CD4-positive, alpha-beta T cell treated with Interleukin-4 for 1 hour (primary cell): Measurements from ENCODE around the gene C10orf90.
"Not testable (repeated sequence)": the region's sequence is repeated elsewhere in the genome, so short reads cannot be mapped to it uniquely, and the experiment has no call there.

Source experiments
- DNase-seq, 2 donors: peaks; one replicate each; pipeline ENCODE4 v3.0.0-alpha.2; 2020 to 2022

Gene C10orf90

DNA sequence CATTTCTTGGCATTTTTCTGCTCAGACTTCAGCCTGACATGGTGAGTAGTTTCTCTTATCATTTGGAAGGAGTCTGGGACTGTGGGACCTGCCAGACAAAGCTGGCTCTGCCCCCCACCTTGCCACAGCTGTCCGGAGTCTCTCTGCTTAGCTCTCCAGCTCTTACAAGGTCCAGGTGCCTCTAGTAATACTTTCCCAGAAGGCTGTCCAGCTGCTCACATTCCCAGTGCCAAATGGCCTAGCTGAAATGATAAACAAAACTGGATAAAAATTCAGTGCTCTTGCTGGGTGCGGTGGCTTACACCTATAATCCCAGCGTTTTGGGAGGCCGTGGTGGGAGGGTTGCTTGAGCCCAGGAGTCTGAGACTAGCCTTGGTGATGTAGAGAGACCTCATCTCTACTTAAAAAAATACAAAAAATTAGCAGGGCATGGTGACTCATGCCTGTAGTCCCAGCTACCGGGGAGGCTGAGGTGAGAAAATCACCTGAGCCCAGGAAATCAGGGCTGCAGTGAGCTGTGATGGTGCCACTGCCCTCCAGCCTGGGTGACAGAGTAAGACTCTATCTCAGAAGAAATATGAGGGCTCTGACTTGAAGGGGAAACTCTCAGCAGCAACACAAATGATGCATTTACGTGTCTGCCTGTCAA lies 86.8 kb downstream of the C10orf90 start:
- DNase-seq: no peak

- no peak for DNase-seq
Observed at GRCh38 chr10:126581648-126582046, 88.8 kb downstream of the C10orf90 start.

GRCh38 chr10:126580873-126581647 lies 89.4 kb downstream of the C10orf90 start:
- DNase-seq: no peak

GRCh38 chr10:126576336-126576735 lies 94.2 kb downstream of the C10orf90 start:
- DNase-seq: no peak

DNA sequence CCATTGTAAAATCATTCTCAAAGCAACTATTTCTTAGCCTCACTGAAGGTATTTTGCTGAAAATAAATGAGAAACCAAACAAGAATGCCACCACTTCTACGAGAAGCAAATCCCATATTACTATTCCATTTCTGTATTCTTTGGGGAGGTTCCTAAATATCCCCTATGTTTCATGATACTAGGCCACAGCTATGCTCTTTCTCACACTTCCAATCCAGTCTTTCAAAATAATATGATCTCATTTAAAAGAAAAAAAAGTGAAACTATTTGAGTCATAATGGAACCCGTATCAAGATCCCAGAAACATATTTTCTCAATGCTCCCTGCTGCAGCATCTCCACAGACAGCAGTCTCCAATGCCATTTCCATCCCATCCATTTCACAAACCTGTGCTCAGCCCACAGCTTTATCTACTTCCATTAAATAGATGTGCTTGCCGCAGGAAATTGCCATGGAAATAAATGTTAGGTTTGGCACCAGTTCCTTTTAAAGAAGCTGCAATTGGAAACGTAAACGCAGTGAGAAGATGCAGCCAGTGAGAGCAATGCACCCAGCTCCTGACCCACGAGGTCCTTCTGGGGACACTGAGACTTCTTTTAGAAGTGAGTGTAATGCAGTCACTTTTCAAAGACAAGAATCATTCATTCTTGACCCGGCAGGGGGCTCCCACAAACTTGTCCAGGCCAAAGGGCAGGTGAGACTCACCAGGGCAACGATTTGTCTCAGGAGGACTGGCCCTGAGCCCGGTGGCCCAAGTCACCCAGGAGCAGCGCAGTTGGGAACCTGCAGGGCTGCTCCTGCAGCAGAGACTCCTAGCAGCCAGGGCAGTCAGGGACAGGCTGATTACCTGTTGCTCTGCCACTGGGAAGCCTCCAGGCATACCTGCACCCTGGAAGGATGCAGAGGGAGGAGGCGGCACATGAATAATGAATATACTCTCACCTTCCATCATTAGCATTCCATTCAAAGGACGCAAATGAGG lies 99.6 kb downstream of the C10orf90 start:
- DNase-seq: no peak

GRCh38 chr10:126570245-126570570 lies 100.3 kb downstream of the C10orf90 start:
- no peak for DNase-seq

GRCh38 chr10:126569513-126570244 lies 100.8 kb downstream of the C10orf90 start:
- no peak for DNase-seq

DNA sequence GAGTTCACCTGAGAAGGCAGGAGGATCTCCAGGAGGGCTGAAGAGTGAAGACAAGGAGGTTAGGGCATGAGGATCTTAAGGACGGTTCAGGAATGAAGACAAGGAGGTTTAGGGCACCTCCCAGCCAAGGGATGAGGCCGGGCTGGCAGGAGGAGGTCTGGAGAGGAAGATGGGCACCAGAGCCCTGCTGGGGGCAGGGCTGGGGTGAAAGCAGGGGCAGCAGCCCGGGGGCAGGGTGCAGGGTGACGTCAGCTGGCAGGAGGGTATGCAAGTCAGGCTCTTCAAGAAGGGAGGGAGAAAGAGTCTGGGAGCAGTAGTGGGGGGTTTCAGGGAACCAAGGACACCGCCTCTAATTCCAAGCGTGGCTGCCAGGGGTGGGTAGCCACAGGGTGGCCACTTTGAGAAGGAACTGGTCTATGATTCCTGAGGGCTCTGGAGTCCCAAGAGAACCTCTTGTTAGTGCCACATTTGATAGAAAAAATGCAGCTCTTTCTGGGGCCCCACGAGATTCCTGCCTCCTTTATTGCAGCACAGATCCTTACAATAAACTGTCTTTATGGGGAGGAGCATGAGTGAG lies 101.6 kb downstream of the C10orf90 start:
- DNase-seq: no peak

DNA sequence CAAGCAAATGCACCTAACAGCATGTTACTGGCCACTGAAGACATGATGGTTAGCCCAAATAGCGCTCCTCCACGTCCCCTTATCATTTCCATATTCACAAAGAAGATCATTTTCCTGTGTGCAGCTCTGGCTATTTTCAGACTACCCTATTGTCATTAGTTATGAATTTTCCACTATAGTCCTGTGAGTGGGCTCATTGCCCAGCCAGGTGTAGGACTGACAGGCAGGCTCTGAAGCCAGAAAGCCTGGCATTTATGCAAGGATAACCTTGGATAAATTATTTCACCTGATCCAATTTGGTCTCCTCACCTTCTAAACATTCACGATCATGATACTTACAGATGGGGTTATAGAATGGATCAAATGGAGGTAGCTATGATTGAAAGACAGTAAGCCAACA lies 104.6 kb downstream of the C10orf90 start:
- DNase-seq: no peak

DNA sequence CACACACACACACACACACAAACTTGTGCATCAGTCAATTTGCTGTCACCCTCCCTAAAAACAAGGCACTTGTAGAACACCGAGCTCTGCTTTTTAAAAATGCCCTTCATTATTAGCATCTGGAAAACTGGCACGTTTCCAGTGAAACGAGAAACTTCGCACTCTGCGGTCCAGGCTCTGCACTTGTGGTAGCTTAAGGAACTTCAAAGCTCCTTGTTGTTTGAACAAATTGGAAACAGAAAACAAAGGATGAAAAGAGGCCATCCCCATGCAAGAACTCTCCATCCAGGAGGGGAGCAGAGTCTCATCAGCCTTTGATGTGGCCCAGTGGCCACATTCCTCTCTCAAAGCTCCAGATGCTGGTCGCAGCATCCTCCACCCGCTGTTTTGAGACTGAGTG lies 105.1 kb downstream of the C10orf90 start:
- DNase-seq: no peak

DNA sequence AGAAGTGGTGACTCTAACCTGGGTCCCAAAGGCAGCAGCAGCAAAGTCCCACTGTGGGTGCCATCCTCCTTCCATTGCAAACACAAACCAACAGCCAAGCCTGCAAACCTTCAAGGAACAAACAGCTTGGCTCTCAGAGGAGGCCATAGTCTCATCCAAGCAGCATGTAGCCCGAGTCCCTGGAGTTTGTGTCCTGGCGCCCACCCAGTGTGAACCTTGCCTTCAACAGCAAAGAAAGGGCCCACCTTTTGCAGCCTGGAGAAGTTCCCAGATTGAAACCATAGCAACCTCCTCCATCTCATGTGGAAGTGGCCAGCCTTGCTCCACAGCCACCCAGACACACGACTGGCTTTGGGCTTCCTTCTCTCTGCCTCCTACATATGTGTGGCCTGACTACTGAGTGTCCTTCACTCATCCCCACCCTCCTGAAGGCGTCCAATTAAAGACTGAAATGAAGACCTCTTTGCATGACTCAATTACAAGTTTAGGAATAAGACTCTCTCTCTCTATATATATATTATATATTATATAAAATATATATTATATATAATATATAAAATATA lies 106.1 kb downstream of the C10orf90 start:
- DNase-seq: no peak

DNA sequence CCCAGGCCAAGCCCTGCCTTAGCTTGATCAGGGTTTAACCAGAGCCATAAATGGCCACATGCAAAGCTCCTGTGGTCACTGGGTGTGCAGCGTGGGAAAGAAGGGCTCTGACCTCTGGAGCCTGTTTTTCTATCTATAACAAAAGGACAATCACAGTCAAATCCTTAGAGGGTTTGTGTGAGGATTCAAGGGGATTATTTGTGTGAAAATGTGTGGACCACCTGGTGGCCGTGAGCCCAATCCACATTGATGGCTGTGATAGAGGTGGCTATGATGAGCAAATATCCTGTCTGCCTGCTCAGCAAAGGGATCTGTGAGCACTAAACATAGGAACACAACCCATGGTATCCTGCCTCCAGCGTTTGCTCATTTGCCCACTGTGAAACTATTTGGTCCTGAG lies 107.1 kb downstream of the C10orf90 start:
- no peak for DNase-seq

DNA sequence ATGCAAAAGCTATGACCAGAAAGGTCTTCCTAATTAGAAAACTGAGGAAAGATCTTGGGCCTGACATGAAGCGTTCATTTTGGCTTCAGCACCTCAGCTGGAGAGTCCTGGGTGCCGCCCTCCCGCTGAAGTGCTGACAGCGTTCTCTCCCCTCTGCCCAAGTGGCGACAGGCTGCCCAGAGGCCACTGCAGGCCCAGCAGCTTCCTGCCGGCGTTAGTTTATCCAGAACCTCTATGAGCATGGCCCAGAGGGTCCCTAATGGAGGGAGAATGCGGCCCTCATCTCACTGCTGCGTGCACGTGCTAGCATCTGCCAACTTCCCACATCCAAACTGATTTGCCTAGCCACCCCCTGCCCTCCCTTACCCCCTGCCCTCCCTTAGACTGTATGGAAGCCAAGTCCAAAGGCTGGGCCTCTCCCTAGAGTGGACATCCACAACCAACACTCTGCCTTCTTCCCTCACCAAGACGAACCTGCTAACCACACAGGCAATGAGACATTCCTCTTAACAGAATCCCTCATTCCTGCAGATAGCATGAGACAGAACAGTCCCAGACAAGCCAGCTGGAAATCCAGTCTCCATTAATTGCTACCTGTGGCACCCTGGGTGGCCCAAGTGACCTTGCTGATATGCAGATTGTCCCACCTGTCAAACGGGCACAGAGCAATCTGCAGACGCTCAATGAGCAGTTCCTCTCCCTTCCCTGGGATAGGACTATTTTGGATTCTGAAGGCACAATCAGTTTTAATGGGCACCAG lies 108.4 kb downstream of the C10orf90 start:
- DNase-seq: no peak

- DNase-seq: no peak
Observed at GRCh38 chr10:126561294-126561920, 109.1 kb downstream of the C10orf90 start.

DNA sequence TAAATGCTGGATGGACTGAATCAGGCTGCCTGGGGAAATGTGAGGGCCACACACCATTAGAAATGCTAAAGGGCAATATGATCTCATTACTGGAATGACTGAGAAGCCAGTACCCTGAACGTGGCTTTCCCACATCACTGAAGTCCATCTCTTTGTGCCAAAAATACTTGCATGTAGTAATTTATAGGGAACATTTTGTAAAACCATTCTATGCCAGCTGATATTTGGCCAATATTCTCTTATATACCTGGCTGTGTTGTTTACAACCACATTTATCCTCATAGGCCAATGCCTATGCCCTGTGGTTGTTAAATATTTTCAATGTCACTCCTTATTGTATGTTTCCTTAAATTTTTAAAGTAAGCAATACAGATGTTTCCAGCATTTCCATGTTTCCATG lies 111.6 kb downstream of the C10orf90 start:
- DNase-seq: no peak

GRCh38 chr10:126551202-126551601 lies 119.3 kb downstream of the C10orf90 start:
- no peak for DNase-seq

DNA sequence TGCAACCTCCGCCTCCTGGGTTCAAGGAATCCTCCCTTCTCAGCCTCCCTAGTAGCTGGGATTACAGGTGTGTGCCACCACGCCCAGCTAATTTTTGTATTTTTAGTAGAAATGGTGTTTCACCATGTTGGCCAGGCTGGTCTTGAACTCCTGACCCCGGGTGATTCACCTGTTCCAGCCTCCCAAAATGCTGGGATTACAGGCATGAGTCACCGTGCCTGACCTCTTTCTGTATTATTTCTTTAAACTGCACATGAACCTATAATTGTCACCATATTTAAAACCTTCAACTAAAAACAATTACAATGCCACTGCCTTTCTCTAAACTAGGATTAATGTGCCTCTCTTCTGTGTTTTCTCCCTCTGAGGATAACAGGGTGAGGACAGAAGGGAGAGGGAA lies 119.9 kb downstream of the C10orf90 start:
- DNase-seq: not testable (repeated sequence)

DNA sequence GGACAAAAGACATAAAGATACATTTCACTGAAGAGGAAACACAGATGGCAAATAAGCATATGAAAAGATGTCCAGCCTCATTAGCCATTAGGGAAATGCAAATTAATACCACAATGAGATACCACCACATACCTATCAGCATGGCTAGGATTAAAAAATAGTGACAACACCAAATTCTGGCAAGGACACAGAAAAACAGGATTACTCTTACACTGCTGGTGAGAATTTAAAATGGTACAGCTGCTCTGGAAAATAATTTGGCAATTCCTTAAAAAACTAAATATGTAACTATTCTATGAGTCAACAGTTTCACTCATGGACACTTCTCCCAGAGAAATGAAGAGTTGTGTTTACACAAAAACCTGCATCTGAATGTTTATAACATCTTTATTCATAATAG lies 121.1 kb downstream of the C10orf90 start:
- no peak for DNase-seq

- no peak for DNase-seq
Observed at GRCh38 chr10:126544565-126544964, 125.9 kb downstream of the C10orf90 start.

DNA sequence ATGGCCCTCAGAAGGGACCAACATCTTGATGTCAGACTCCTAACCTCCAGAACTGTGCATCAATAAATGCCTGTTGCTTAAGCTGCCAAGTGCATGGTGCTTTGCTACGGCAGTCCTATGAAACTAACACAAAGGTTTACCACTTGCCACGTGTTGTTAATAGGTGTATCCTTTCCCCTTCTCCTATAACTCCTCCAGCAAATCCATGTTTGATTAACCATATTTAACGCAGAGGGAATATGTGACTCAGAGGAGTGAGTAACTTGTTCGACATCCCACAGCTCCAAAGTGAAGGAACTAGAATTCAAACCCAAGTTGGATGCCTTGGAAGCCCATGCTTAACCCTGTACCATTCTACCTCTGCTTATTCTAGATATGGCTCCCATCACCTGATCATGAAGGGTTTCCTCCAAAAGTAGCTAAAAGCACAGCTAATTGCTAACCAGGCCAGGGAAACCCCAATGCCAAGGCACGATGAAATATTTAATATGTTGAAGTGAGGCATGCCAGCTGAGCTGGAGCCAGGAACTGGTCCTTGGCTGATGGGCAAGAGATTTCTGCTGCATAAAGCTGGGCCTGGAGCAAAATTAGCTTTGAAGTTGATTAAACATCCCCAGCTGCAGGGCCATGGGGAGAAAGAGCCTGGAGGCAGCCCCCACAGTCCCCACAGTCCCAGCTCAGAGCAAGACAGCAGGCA lies 131.9 kb downstream of the C10orf90 start:
- no peak for DNase-seq
